ENCODE measurements around the gene CDKN2A. TPM values are rescaled to one million over a fixed set of nuclear protein-coding genes. Genes with fewer than 3 reads are reported as not detected.

The CDKN2A gene
- total RNA-seq, 1 donor from 2014 or later: not detected

DNA sequence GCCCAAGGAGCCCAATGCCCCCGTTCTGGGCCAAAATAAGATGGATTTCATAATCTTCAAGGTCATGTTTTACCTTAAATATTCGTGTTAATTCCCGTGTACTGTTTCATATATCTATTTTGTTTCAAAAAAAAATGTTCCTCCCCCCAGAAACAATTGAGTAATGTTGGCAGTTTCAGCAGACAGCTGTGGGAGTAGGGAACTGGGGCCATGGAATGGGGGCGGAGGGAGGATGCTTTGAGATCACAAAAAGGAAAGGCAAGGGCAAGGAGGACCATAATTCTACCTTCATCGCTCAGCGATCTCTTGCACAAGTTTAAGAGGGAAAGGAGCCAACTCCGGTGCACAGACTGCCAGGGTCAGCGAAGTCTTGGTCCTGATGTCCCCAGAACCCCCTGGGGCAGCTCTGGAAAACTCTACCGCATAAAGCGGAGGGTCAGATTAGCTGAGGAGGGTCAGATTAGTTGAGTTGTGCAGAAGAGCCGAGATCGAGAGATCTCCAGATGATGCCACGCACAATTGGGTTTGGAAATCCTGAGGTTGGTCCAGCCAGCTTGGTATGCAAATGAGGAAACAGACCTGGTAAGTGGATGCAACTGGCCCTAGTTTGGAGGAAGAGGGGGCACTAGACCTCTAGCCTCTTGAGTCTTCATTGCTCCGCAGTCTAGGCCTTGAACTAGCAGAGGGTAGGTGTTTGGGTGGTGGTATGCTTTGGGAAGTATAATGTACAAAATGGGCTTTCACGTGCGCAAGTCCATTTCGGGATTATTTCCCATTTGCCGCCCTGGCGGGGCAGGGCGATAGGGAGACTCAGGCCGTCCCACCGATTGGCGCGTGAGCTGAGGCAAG, 24.0 kb downstream of the CDKN2A start:
- Histone ChIP-seq H3K27me3 (ENCODE audit: control insufficient read depth in 3 of 3, insufficient read depth in 3 of 3, low read length in 3 of 3) (peaks cover 89 to 96% (median 93%) of the 10 kb centered on the region in 3 donors), H3K36me3 (ENCODE audit: control insufficient read depth in 3 of 3, insufficient read depth in 3 of 3, low read length in 3 of 3) (no peaks in the 10 kb centered on the region), H3K9me3 (ENCODE audit: control insufficient read depth in 3 of 3, low read length in 3 of 3) (no peaks in the 10 kb centered on the region), H3K4me1 (ENCODE audit: control insufficient read depth in 3 of 3, insufficient read depth in 3 of 3, low read length in 3 of 3) (peaks cover 21 to 30% (median 28%) of the 10 kb centered on the region in 3 donors), H3K9ac (ENCODE audit: low read depth in 1 of 3, low read length in 3 of 3) (no peak overlapping the region), H3K4me3 (ENCODE audit: low read length in 3 of 3) (no peak overlapping the region), H3K27ac (ENCODE audit: low read depth, low read length) (no peak overlapping the region)

DNA sequence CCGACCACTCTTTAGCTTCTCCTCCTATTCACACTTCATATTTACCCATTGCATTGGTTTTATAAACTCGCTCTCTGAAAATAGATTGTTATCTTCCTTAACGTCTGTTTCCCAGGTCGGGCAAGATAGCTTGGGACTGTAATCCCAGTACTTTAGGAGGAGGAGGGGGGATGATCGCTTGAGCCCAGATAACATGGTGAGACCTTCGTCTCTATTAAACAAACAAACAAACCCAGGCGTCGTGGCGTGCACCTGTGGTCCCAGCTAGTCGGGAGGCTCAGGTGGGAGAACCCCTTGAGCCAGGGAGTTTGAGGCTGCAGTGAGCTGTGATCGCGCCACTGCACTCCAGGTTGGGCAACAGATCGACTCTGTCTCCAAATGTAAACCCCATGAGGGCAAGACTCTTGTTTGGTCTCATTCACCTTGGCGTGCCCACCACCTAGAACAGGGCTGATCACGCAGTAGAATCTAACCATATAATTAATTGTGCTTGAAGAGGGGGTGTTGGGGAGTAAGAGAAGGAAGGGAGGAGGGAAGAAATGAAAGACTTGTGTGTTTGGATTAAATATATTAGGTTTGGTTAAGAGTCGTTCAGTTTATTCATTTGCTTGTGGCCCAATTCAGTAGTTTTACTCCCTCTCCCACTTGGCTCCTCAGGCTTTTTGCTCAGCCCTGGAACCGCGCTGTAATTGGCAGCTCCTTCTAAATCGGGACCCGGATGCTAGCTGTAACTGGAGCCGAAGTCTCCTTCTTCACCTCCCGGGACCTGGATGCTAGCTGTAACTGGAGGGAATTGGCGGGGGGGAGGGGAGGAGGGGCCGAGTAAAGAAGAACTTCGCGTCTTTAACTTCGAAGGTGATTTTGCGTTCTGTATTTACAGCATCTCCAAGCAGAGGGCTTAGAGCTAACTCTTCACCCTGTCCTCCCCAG, 24.9 kb downstream of the CDKN2A start:
- H3K9ac ChIP-seq (ENCODE audit: low read depth in 1 of 3, low read length in 3 of 3): no peak overlapping the region
- no peaks in the 10 kb centered on the region for H3K36me3 ChIP-seq (ENCODE audit: control insufficient read depth in 3 of 3, insufficient read depth in 3 of 3, low read length in 3 of 3)
- peaks cover 88 to 96% (median 92%) of the 10 kb centered on the region in 3 donors for H3K27me3 ChIP-seq (ENCODE audit: control insufficient read depth in 3 of 3, insufficient read depth in 3 of 3, low read length in 3 of 3)
- H3K4me1 ChIP-seq (ENCODE audit: control insufficient read depth in 3 of 3, insufficient read depth in 3 of 3, low read length in 3 of 3): peaks cover 16 to 27% (median 24%) of the 10 kb centered on the region in 3 donors
- H3K9me3 ChIP-seq (ENCODE audit: control insufficient read depth in 3 of 3, low read length in 3 of 3): no peaks in the 10 kb centered on the region
- H3K4me3 ChIP-seq (ENCODE audit: low read length in 3 of 3): no peak overlapping the region
- H3K27ac ChIP-seq (ENCODE audit: low read depth, low read length): no peak overlapping the region

DNA sequence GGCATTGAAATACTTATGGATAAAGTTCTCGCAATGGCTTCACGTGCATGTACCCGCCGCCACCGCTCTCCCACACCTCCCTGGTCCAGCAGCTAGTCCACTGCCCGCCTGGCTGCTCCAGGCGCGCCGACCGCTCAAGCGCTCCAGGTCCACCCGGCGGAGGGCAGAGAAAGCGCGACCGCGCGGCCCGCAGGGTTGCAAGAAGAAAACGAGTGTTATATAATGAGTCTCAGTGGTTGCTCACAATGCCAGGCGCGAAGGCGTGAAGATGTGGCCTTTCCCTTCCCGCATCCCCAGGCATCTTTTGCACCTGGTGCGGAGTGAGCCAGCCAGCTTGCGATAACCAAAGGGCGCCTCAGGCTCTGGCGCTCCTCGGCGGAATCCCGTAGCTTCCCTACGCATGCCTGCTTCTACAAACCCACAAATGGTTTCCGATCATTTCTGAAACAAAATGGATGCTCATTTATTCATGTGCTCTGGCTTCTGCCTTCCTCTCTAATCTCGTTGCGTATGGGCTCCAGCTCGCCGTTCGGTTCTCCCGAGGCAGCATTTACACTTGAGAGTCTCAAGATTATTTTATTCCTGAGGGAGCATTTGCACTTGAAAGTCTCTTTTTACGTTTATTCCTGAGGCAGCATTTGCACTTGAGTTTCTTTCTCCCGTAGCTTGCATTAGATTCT, 25.7 kb downstream of the CDKN2A start:
- H3K36me3 ChIP-seq (ENCODE audit: control insufficient read depth in 3 of 3, insufficient read depth in 3 of 3, low read length in 3 of 3): no peaks in the 10 kb centered on the region
- peaks cover 13 to 25% (median 23%) of the 10 kb centered on the region in 3 donors for H3K4me1 ChIP-seq (ENCODE audit: control insufficient read depth in 3 of 3, insufficient read depth in 3 of 3, low read length in 3 of 3)
- no peak overlapping the region for H3K9ac ChIP-seq (ENCODE audit: low read depth in 1 of 3, low read length in 3 of 3)
- H3K4me3 ChIP-seq (ENCODE audit: low read length in 3 of 3): no peak overlapping the region
- peaks cover 81 to 94% (median 84%) of the 10 kb centered on the region in 3 donors for H3K27me3 ChIP-seq (ENCODE audit: control insufficient read depth in 3 of 3, insufficient read depth in 3 of 3, low read length in 3 of 3)
- H3K9me3 ChIP-seq (ENCODE audit: control insufficient read depth in 3 of 3, low read length in 3 of 3): no peaks in the 10 kb centered on the region
- no peak overlapping the region for H3K27ac ChIP-seq (ENCODE audit: low read depth, low read length)

DNA sequence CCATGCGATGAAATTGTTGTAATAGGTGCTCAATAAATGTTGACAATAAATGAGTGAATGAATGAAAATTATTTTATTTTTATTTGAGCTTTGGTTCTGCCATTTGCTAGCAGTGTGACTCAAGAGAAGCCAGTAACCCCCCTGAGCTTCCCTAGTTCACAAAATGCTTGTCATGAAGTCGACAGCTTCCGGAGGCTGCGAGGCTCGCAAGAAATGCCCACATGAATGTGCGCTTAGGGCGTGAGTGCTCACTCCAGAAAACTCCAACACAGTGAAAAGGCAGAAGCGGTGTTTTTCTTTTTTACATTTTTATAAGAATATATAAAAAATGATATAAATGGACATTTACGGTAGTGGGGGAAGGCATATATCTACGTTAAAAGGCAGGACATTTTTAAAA, 26.5 kb downstream of the CDKN2A start:
- Histone ChIP-seq H3K4me1 (ENCODE audit: control insufficient read depth in 3 of 3, insufficient read depth in 3 of 3, low read length in 3 of 3) (peaks cover 13 to 25% (median 23%) of the 10 kb centered on the region in 3 donors), H3K36me3 (ENCODE audit: control insufficient read depth in 3 of 3, insufficient read depth in 3 of 3, low read length in 3 of 3) (no peaks in the 10 kb centered on the region), H3K27ac (ENCODE audit: low read depth, low read length) (no peak overlapping the region), H3K4me3 (ENCODE audit: low read length in 3 of 3) (no peak overlapping the region), H3K9me3 (ENCODE audit: control insufficient read depth in 3 of 3, low read length in 3 of 3) (peaks cover 0 to 3% (median 2%) of the 10 kb centered on the region in 3 donors), H3K27me3 (ENCODE audit: control insufficient read depth in 3 of 3, insufficient read depth in 3 of 3, low read length in 3 of 3) (peaks cover 78 to 88% (median 80%) of the 10 kb centered on the region in 3 donors), H3K9ac (ENCODE audit: low read depth in 1 of 3, low read length in 3 of 3) (no peak overlapping the region)

DNA sequence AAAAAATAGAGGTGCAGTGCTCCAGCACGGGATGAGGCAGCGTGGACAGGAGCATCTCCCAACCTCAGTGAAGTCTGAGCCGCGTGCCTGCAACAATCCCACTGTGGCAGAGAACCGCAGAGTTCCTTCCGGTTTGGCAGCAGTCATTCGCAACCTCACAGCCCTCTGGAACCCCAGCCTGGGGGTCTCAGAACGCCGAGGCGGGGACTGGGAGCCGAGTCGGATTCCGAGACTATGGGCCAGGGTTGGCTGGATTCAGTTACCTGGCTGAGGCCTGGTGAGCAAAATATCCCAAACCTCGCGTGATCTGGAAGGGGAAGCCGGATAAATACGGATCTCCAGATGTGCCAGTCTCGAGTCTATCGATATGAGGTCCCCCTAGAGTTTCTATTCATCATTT, 27.0 kb downstream of the CDKN2A start:
- H3K4me3 ChIP-seq (ENCODE audit: low read length in 3 of 3): no peak overlapping the region
- H3K9ac ChIP-seq (ENCODE audit: low read depth in 1 of 3, low read length in 3 of 3): no peak overlapping the region

DNA sequence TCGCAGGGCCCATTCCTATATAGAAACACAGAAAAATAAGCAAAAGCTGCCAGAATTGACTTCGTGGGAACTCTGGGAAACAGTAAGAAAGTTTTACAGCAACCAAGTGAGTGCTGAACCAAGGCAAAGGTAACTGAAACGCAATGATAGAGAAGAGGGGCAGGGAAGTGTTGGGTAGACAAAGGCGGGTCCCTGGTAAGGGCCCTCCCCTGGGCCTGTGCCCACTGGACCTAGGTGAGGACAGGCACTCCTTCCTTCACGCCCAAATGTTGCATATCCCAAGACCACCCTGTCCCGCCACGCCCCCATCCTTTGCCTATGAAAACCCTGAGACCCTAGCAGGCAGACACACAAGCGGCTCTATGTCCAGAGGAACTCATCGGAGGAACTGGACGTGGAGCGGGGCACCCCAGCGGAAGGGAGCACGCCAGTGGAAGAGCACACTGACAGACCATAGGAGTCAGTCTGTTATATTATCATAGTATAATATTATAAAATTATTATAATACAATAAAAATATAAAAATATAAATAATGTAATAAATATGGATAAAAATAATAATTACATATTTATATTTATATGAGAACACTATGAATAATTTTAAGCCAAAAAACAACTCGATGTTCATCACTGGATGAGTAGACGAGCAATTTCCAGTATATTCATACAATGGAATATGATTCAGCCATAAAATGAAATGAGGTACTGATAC, 27.9 kb downstream of the CDKN2A start:
- Histone ChIP-seq H3K9ac (ENCODE audit: low read depth in 1 of 3, low read length in 3 of 3) (no peak overlapping the region), H3K27ac (ENCODE audit: low read depth, low read length) (no peak overlapping the region), H3K4me3 (ENCODE audit: low read length in 3 of 3) (no peak overlapping the region), H3K36me3 (ENCODE audit: control insufficient read depth in 3 of 3, insufficient read depth in 3 of 3, low read length in 3 of 3) (no peaks in the 10 kb centered on the region), H3K4me1 (ENCODE audit: control insufficient read depth in 3 of 3, insufficient read depth in 3 of 3, low read length in 3 of 3) (peaks cover 13 to 25% (median 23%) of the 10 kb centered on the region in 3 donors), H3K9me3 (ENCODE audit: control insufficient read depth in 3 of 3, low read length in 3 of 3) (peaks cover 0 to 3% (median 2%) of the 10 kb centered on the region in 3 donors), H3K27me3 (ENCODE audit: control insufficient read depth in 3 of 3, insufficient read depth in 3 of 3, low read length in 3 of 3) (peaks cover 66 to 76% (median 70%) of the 10 kb centered on the region in 3 donors)

More for the DNA sequence above, 27.0 kb downstream of the CDKN2A start:
- Histone ChIP-seq H3K27ac (ENCODE audit: low read depth, low read length) (no peak overlapping the region), H3K36me3 (ENCODE audit: control insufficient read depth in 3 of 3, insufficient read depth in 3 of 3, low read length in 3 of 3) (no peaks in the 10 kb centered on the region), H3K4me1 (ENCODE audit: control insufficient read depth in 3 of 3, insufficient read depth in 3 of 3, low read length in 3 of 3) (peaks cover 13 to 25% (median 23%) of the 10 kb centered on the region in 3 donors), H3K27me3 (ENCODE audit: control insufficient read depth in 3 of 3, insufficient read depth in 3 of 3, low read length in 3 of 3) (peaks cover 73 to 83% (median 76%) of the 10 kb centered on the region in 3 donors), H3K9me3 (ENCODE audit: control insufficient read depth in 3 of 3, low read length in 3 of 3) (peaks cover 0 to 3% (median 2%) of the 10 kb centered on the region in 3 donors)

DNA sequence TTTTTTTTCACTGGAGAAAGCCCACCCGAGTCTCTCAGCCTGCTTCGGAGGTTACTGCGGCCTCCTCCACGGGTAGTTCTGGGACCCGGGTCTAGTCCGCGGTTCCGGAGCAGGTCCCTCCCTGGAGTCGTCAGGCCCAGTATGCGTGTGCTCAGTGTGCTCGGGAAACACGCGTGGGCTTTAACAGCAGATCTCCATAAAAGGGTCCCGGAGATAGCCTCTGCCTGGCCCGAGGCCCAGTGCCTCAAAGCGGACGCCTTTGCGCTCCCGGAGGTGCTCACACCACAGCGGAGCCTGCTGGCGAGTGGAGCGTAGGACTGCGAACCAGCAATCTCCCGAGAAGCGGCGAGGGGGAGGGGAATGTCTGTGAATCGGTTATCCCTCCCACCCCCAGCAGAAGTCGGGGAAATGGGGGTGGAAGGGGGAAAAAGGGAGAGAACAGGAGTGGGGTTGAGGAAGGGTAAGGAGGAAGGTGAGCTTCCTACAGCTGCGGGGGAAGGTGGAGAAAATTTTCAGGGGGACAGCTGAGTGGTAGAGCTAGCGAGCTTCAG, 28.7 kb downstream of the CDKN2A start:
- Histone ChIP-seq H3K27me3 (ENCODE audit: control insufficient read depth in 3 of 3, insufficient read depth in 3 of 3, low read length in 3 of 3) (peaks cover 58 to 68% (median 61%) of the 10 kb centered on the region in 3 donors), H3K9me3 (ENCODE audit: control insufficient read depth in 3 of 3, low read length in 3 of 3) (peaks cover 0 to 3% (median 2%) of the 10 kb centered on the region in 3 donors), H3K36me3 (ENCODE audit: control insufficient read depth in 3 of 3, insufficient read depth in 3 of 3, low read length in 3 of 3) (no peaks in the 10 kb centered on the region), H3K4me1 (ENCODE audit: control insufficient read depth in 3 of 3, insufficient read depth in 3 of 3, low read length in 3 of 3) (peaks cover 13 to 21% (median 19%) of the 10 kb centered on the region in 3 donors), H3K9ac (ENCODE audit: low read depth in 1 of 3, low read length in 3 of 3) (no peak overlapping the region), H3K27ac (ENCODE audit: low read depth, low read length) (no peak overlapping the region), H3K4me3 (ENCODE audit: low read length in 3 of 3) (peak overlapping the region; percentile 19 to 54 (median 52))

DNA sequence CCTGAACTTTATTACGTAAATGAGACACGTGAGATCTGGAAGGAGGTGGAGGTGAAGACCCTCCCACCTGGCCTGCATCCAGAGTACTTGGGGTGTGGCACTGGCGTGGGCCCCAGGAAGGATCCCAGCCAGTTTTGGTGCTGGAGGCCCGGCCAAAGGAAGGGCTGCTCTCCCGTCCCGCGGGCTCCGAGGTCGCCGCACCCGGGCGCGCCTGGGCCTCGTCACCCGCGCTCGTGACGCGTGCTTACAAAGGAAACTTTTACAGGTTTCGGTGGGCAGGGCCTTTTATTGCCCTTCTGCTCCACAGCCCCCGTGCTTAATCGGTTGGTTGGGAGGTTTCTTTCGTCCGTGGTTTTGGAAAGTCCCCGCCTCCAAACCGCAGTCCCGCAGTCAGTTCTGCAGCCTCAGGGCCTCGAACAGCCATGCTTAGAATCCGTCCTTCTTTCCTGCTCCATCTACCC, 29.2 kb downstream of the CDKN2A start:
- Histone ChIP-seq H3K27ac (ENCODE audit: low read depth, low read length) (no peak overlapping the region), H3K4me1 (ENCODE audit: control insufficient read depth in 3 of 3, insufficient read depth in 3 of 3, low read length in 3 of 3) (peaks cover 13 to 19% (median 17%) of the 10 kb centered on the region in 3 donors), H3K4me3 (ENCODE audit: low read length in 3 of 3) (peak overlapping the region; percentile 19 to 54 (median 52)), H3K36me3 (ENCODE audit: control insufficient read depth in 3 of 3, insufficient read depth in 3 of 3, low read length in 3 of 3) (no peaks in the 10 kb centered on the region), H3K9ac (ENCODE audit: low read depth in 1 of 3, low read length in 3 of 3) (no peak overlapping the region), H3K9me3 (ENCODE audit: control insufficient read depth in 3 of 3, low read length in 3 of 3) (peaks cover 0 to 3% (median 2%) of the 10 kb centered on the region in 3 donors), H3K27me3 (ENCODE audit: control insufficient read depth in 3 of 3, insufficient read depth in 3 of 3, low read length in 3 of 3) (peaks cover 53 to 63% (median 56%) of the 10 kb centered on the region in 3 donors)
